Left colon (tissue), 2 donors: ENCODE measurements around the gene GTF3C2. TPM values are rescaled to one million over a fixed set of nuclear protein-coding genes. Genes with fewer than 3 reads are reported as not detected.
"Not testable (repeated sequence)": the region's sequence is repeated elsewhere in the genome, so short reads cannot be mapped to it uniquely, and the experiment has no call there.

Experiments used
- ATAC-seq: fragments of 200-7000 bp; cut with Tn5 transposase; one replicate; pipeline ENCODE4 v1.9.1; 2020; ENCODE audit warnings: mild to moderate bottlenecking, moderate library complexity
- DNase-seq, 2 donors: peaks; one replicate each; pipeline ENCODE4 v3.0.0-alpha.2; 2020
- intact Hi-C, 2 donors: fragments of 100-400 bp; cut with DNase I in 1 of 2; cut with micrococcal nuclease in 1 of 2; formaldehyde crosslinking; loops; one replicate each; pipeline versions ENCODE4 v1.11.2 to v1.14.0; 2022; cut with DNase I, micrococcal nuclease
- total RNA-seq, 2 donors: library from RNA; stranded (reverse); fragmentation: NEBNext Ultra II Directional; extraction: Animal tissue kit (Norgen Biotek cat#: 25700); gene quantifications; one replicate each; pipeline ENCODE4 v1.2.1, GENCODE V29; 2021
- donor health status: DM: no; HTN: no; CAD: no.
- donor health status: DM: yes; HTN: yes; CAD: no.

Gene GTF3C2
- total RNA-seq, 2 donors from 2014 or later: 50.6 to 62.5 TPM

- ATAC-seq (no peak), DNase-seq (no peak)
- intact Hi-C loops: no loop called here
Measured at GRCh38 chr2:27324720-27325119, 31.8 kb downstream of the GTF3C2 start.

GRCh38 chr2:27323596-27324285, 32.8 kb downstream of the GTF3C2 start:
- ATAC-seq (peak; percentile 20), DNase-seq (no peak)
- intact Hi-C loops: no loop called here

GRCh38 chr2:27322766-27323595, 33.6 kb downstream of the GTF3C2 start, which contains the start of gene MPV17:
Gene MPV17, minus strand, starts transcription at chr2:27323097. Its CDS starts 580 bp downstream, at chr2:27322517.
- peak; percentile 96 for ATAC-seq
- intact Hi-C loops: no loop called here
- peak; percentile 95 to 96 for DNase-seq

GRCh38 chr2:27322301-27322765, 34.2 kb downstream of the GTF3C2 start:
- peak; percentile 16 for ATAC-seq
- DNase-seq: peak in 1 of 2 donors; percentile 28
- intact Hi-C loops: no loop called here

GRCh38 chr2:27320958-27321543, 35.5 kb downstream of the GTF3C2 start:
- intact Hi-C loops: no loop called here
- ATAC-seq (peak; percentile 67), DNase-seq (peak; percentile 45 to 76)

GRCh38 chr2:27319839-27320238, 36.7 kb downstream of the GTF3C2 start:
- intact Hi-C loops, ATAC-seq: not testable (repeated sequence)

GRCh38 chr2:27316655-27317412, 39.7 kb downstream of the GTF3C2 start:
- no peak for ATAC-seq
- DNase-seq: no peak
- intact Hi-C loops: no loop called here

More at GRCh38 chr2:27319839-27320238, 36.7 kb downstream of the GTF3C2 start:
- DNase-seq: not testable (repeated sequence)

- intact Hi-C loops: no loop called here
- ATAC-seq (no peak), DNase-seq (no peak)
Measured at GRCh38 chr2:27315122-27315521, 41.4 kb downstream of the GTF3C2 start.

- ATAC-seq (no peak), DNase-seq (no peak)
- intact Hi-C loops: no loop called here
Measured at GRCh38 chr2:27314709-27315108, 41.9 kb downstream of the GTF3C2 start.

- no peak for DNase-seq
- no peak for ATAC-seq
- intact Hi-C loops: no loop called here
Measured at GRCh38 chr2:27313882-27314645, 42.5 kb downstream of the GTF3C2 start.

- ATAC-seq (no peak), DNase-seq (no peak)
- intact Hi-C loops: no loop called here
Measured at GRCh38 chr2:27312152-27312551, 44.4 kb downstream of the GTF3C2 start.

GRCh38 chr2:27309651-27310050, 46.9 kb downstream of the GTF3C2 start:
- ATAC-seq: no peak
- intact Hi-C loops: no loop called here

GRCh38 chr2:27308359-27308881, 48.1 kb downstream of the GTF3C2 start, which contains the start of gene UCN:
Gene UCN, minus strand, starts transcription at chr2:27308445. Its CDS starts 550 bp downstream, at chr2:27307895.
- intact Hi-C loops: no loop called here
- DNase-seq: peak in 1 of 2 donors; percentile 28
- peak; percentile 39 for ATAC-seq

More at GRCh38 chr2:27309651-27310050, 46.9 kb downstream of the GTF3C2 start:
- DNase-seq: no peak

- DNase-seq (no peak), ATAC-seq (peak; percentile 22)
- intact Hi-C loops: no loop called here
Measured at GRCh38 chr2:27307545-27308358, 48.8 kb downstream of the GTF3C2 start.

- no peak for ATAC-seq
- intact Hi-C loops: no loop called here
- DNase-seq: no peak
Measured at GRCh38 chr2:27307287-27307544, 49.3 kb downstream of the GTF3C2 start.

- intact Hi-C loops: no loop called here
- DNase-seq: no peak
Measured at GRCh38 chr2:27306573-27307286, 49.8 kb downstream of the GTF3C2 start.

GRCh38 chr2:27306136-27306535, 50.4 kb downstream of the GTF3C2 start:
- DNase-seq (no peak), ATAC-seq (peak; percentile 22)
- intact Hi-C loops: no loop called here

More at GRCh38 chr2:27306573-27307286, 49.8 kb downstream of the GTF3C2 start:
- peak; percentile 4 for ATAC-seq
